GM10847 (cell line): ENCODE results near the gene PTK7.

Experiments used
- POLR2A ChIP-seq: IDR thresholded peaks from 2 replicates; pipeline ENCODE4 v1.6.1; 2011; ENCODE audit not compliant: insufficient read length; ENCODE audit errors: extremely low read depth

PTK7 gene

DNA sequence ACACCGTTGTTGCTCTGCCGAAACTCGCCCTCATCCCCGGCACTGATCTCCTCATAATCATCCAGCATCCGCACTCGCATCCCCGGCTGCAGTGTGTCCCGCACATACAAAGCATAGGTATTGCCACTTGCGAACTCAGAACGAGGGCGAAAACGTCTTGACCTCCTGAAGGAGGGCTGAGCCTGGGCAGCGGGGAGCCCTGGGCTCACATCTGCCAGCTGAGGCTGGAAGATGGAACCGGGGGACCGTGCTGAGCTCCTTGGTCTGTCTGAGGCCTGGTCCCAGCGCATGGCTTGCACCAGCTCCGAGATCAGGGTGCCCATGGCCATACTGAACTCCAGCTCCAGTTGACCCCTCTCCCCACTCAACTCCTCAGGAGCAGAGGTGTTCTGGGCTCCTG, 25.1 kb upstream of the PTK7 start:
- TF ChIP-seq POLR2A = no peak

DNA sequence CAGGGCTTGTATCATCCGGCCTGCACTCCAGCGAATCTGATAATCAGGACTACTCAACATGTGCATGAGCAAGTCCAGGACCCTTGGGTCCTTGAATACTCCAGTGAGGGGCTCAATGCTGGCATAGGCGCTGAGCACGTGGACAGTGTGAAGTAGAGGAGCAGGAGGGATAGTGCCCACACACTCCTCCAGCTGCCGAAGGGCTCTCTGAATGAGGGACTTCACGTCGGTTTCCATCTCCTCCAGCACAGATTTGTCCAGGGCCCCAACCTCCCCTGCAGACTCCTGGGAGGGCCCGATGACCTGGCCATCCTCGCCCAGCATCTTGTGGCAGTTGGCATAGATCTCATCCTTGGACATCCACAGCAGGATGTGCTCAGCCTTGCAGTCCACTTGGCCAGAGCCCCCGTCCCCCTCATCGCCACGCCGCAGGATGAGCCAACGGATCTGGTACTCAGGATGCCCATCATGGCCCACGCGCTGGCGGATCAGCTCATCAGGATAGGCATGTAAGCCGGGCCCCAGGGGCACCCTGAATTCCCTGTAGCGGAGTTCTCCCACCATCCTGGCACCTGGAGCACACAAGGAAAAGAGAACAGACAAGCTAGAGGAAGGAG, 23.8 kb upstream of the PTK7 start:
- no peak for TF ChIP-seq POLR2A

DNA sequence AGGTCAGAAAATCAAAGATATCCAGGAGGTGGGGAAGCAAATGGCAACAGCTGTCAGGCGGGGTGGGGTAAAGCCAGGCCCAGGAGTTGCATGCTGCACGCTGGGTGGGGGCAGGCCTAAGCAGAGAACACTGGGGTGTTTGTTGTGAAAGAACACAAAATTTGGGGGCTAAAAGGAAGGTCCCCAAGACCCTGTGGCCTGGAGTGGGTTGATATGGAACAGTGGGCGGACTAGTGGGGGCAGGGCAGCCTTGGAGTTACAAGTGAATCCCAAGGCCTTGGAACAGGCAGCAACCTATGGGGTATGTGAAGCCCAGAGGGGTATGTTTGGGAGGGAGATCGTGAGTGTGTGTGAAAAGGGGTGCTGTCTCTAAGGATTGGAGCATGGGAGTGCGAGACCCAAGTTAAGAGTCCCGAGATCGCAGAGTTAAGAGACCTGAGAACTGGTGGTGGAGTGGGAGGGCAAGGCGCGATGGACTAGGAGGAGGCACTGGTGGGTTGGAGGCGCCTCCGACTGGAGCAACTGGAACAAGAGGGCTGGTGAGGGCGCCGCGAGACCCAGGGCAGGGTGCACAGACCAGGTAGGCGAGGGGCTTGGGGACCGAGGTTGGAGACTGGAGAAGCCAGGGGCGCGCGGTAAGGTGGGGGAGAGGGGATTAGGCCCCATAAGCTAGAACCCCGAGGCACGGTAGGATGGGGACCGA, 23.1 kb upstream of the PTK7 start:
- no peak for TF ChIP-seq POLR2A

DNA sequence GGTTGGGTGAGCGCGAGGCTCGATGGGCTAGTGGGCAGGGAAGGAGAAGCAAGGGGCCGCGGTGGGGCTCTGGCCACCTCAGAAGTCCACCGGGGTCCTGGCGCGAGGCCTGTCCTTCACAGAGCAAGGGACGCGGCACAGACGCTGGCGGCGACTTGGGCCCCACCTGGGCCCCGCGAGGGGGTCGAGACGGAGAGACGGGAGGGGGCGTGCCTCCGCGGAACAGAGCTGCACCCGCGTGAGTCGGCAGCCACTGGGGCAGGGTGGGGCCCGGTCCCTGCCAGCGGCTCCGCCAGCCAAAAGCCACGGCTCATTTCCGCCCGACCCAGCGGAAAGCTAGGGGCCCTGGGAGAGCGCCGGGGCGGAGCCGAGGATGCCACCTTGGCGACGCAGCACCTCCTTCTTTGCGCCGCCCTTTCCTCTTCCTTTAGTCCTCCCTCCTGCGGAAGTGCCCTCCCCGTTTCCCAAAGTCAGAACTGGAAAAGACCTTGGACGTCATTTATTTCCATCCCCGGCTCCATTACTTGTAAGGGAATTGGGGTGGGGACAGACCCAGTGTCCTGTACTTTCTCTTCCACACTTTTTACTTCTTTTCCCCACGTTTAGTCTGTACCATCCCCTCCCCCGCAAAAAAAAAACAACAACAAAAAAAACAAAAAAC, 22.4 kb upstream of the PTK7 start, which contains the start of gene CUL7:
Gene CUL7 (minus strand): TSS at position 307 of the 661 bp plus-strand sequence. CDS start 1,063 bp downstream, outside the sequence.
- peak; percentile 76 for TF ChIP-seq POLR2A

DNA sequence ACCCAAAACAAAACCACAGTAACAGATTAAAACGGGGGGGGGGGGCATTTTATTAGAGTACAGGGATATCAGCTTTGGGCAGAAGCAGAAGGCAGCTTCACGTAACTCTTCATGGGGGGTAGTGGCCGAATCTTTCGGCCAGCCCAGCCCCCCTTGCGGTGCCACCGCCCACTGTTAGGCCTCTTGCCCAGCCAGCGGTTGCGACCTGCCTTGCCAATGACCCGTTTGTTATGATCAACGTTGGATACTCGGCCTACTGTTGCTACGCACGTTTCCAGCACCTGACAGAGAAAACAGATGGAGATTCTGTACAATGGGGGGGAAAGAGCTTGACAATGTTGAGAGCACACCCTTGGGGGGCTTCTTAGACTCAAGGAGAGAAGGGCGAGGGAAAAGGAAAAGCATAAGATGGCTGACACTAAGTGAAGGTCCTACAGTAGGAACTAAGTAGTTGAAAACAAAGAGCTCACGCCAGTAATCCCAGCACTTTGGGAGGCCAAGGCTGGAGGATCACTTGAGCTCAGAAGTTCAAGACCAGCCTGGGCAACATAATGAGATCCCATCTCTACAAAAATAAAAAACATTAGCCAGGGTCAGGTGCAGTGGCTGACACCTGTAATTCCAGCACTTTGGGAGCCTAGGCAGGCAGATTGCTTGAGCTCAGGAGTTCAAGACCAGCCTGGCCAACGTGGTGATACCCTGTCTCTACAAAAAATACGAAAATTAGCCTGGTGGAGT, 21.7 kb upstream of the PTK7 start:
- no peak for TF ChIP-seq POLR2A

DNA sequence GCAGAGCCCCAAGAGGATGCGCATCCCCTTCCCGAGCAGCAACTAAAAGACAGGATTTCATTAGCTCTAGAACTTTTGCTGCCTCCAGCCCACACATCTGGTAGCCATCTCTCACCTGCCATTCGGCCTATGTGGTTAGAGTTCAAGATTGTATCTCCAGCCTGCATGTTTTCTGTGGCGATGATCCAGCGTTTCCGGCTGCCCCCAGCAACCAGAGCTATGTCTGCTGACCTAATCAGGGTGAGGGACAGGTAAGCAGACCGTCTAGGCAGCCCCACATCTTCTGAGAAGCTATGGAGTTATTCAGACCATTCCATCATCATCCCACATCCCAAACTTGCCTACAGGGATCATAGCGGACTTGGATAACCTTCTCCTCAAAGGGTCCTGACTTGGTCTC, 20.1 kb upstream of the PTK7 start:
- no peak for TF ChIP-seq POLR2A

DNA sequence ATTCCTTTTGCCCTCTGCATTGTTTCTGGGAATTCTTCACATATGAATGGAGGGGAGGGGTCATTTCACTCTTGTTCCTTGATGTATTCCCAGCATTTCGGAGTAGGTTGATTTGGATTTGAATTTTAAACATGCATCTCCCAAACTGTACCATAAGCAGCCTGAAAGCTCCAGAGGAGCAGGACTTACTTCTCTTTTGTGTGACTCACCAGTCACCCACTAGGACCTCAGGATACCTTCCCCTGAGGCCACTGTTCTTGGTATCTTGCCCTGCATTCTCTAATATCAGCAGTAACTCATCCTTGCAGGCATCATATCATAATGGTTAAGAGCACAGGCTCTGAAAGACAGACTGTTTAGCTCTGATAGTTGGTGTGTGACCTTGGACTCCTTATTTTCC, 17.6 kb upstream of the PTK7 start:
- no peak for TF ChIP-seq POLR2A

DNA sequence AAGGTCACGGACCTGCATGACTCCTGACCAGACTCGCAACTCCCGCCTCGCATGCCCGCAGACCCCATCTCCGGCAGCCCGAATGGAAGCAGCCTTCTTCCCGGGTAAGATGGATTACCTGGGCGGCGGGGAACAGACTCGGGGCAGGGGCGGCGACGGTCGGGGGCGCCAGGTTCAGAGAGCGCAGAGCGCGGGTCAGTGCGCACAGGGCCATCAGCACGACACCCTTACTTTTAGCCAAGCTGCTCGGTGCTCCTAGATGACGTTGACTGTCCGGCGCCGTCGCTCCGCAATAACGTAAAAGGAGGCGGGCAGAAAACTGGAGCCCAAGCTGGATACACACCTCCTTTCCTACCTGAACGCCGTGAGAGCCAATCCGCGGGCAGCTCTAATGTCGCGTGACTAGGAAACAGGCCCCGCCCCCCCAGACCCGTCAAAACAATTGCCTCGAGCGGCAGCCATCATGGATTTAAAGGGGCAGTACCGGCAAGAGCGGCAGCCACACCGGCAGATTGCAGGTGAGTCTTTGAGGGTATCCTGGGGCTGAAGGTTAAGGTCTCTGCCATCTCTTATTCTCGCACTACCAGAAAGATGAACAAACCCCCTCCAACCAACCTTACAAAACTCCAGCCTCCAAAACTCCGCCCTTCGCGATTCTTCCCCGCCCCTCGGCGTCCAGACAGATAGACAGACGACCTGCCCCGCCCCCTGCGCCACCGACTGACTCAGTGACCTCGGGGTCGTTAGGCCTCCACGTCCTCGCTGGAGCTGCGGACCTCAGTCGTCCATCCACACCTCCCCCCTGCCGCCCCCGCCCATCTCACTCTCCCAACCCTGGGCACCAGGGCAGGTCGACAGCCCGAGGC, 16.7 kb upstream of the PTK7 start, which contains the start of the genes KLC4 and MRPL2:
Gene KLC4 (plus strand): TSS at position 464 of the 866 bp plus-strand sequence. CDS start 1,705 bp downstream, outside the sequence.
Gene MRPL2 (minus strand): TSS at position 267 of the 866 bp plus-strand sequence. CDS start 53 bp downstream, at position 214.
- TF ChIP-seq POLR2A = peak; percentile 89

DNA sequence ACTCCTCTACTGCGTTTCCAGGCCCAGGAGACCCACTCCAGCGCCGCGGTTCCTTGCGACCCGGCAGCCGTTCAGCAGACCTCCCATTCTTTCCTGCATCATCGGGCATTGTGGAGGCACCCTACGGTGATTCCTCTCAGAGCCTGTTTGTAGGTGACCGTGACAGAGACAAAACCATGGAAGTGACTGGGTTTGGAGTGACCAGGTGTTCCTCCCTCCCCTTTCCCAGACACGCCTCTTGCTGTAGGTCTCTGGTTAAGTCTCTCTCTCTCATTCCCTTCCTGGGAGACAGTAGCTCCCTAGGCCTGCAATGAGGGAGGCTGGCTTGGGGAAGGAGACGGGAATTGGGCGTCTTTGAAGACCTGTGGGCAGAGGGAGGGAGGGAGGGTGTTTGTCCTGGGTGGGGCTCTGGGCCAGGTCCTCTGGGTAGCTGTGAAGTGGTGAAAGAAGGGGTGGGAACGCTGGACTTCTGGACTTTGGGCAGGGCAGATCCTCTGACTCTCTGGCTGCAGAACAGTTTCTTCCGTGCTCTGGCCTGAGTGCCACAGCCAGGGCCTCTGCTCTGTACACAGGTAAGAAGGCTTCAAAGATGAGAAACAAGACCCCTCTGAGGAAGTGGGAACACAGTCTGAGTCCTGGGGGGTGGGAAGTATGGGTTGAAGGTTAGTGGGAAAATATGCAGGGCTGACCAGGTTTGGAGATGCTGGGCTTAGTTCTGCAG, 15.9 kb upstream of the PTK7 start:
- TF ChIP-seq POLR2A = no peak

DNA sequence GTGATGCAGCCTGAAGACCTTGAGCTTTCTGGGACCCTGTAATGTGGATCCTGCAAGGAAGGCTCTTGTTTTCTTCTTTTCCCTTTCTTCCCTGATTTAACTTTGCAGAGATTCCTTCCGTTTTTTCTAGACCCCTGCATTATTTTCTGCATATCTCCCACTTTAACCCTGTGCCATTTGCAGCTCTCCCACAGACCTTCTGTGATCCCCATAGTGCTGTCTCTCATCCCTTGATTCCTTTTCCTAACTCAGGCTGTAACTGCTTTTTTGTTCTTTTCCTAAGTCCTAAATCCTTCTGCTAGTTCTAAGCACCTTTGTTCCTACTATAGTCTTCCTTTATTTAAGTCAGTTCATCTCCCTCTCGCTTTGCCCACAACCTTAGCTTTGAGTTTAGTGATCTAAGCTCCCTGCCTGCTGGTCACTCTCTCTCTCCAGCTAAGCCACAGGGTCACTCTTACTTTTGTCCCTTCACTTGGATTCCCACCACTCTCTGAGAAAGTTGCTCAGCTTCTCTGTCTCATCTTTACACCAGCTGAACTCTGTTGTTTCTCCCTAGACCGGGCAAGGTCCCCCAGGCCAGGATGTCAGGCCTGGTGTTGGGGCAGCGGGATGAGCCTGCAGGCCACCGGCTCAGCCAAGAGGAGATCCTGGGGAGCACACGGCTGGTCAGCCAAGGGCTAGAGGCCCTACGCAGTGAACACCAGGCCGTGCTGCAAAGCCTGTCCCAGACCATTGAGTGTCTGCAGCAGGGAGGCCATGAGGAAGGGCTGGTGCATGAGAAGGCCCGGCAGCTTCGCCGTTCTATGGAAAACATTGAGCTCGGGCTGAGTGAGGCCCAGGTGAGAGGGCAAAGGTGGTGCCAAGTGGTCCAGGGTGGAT, 15.1 kb upstream of the PTK7 start:
- no peak for TF ChIP-seq POLR2A

DNA sequence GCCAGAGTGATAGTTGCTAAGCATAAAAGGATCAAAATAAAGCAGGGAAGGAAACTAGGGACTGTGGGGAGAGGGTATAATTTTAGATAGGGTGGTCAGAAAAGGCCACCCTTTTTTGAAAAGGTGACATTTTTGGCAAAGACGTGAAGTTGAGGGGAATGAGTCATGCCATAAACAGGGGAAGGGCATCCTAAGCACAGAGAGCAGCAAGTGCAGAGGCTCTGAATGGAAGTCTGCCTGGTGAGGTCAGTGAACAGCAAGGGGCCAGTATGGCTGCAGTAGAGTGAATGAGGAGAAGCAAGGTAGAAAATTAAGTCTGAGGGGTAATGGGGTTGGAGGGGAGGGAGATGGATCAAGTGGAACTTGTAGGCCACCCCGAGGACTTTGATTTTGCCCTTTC, 14.3 kb upstream of the PTK7 start:
- no peak for TF ChIP-seq POLR2A

DNA sequence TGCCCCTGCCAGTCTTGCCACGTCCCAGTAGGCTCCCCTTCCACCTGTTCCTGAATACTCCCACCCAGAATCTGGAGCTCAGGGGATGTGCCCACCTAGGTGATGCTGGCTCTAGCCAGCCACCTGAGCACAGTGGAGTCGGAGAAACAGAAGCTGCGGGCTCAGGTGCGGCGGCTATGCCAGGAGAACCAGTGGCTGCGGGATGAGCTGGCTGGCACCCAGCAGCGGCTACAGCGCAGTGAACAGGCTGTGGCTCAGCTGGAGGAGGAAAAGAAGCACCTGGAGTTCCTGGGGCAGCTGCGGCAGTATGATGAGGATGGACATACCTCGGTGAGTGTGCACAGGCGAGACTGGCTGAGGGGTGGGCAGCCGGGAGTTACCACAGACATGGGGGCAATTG, 13.3 kb upstream of the PTK7 start:
- TF ChIP-seq POLR2A = no peak

DNA sequence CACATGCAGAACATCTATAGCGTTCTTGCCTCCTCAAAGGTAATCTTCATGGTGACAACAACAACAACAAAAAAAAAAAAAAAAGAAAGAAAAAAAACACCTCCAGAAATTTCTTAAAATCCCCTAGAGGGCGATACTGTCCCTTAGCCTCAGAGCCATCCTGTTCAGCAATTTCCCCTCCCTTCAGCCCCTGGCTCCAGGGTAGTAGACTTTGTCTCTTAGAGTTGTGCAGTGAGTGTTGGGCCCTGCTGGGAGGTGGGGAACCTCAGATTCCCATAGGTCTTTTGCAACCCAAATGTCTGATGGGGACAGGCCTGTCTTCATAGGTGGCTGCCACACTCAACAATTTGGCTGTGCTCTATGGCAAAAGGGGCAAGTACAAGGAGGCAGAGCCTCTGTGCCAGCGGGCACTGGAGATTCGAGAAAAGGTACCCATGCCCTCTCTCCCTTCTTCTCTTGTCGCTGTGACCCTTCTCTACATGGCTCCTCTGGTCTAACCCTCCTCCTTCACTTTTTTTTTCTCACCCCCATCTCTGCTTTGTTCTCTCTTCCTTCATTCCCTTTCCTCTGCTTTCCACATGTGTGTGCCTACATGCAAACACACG, 6.0 kb upstream of the PTK7 start:
- no peak for TF ChIP-seq POLR2A
